GM12878 (cell line): ENCODE data around the gene NR6A1. TPM values are rescaled to one million over a fixed set of nuclear protein-coding genes. Genes with fewer than 3 reads are reported as not detected.

Experiments used
- ATAC-seq: fragments of 200-7000 bp; cut with Tn5 transposase; 3 replicates; pipeline ENCODE4 v1.9.1; 2020; ENCODE audit warnings: mild to moderate bottlenecking, moderate library complexity
- BruUV-seq: library from RNA; stranded (reverse); fragments of 400-500 nt; replicated peaks from 2 replicates; lab custom pipeline; 2021; lab: Mats Ljungman, UMichigan
- CTCF ChIA-PET: fragments of 300-600 bp; sonication (Branson Sonifier 250); formaldehyde crosslinking; extraction: SDS; loops from one replicate; lab custom pipeline; 2021; ENCODE audit warnings: inconsistent platforms; lab: Yijun Ruan, JAX
- POLR2A ChIA-PET: fragments of 350-600 bp; formaldehyde crosslinking; extraction: SDS; loops from one replicate; lab custom pipeline; 2021; ENCODE audit warnings: inconsistent platforms; lab: Charles Lee
- RAD21 ChIA-PET: fragments of 300-600 bp; sonication (Branson Sonifier 250); formaldehyde crosslinking; loops from one replicate; lab custom pipeline; 2023; ENCODE audit warnings: antibody characterized with exemption; ENCODE audit not compliant: unreplicated experiment; lab: Charles Lee
- SMC1A ChIA-PET: fragments of 300-600 bp; sonication (Branson Sonifier 250); formaldehyde crosslinking; loops from one replicate; lab custom pipeline; 2023; ENCODE audit not compliant: unreplicated experiment, uncharacterized antibody; lab: Charles Lee
- DNase-seq: peaks from one replicate; pipeline ENCODE4 v3.0.0-alpha.2; 2011; ENCODE audit warnings: low read depth, low spot score
- FAIRE-seq: peaks from 3 replicates; lab custom pipeline; 2011; peaks lifted over from hg19 to GRCh38; lab: Jason Lieb, UNC
- H2AFZ ChIP-seq: 2 replicates; pipeline ENCODE4 v1.6.0; 2011; ENCODE audit warnings: low read depth, low read length, control low read depth; ENCODE audit not compliant: control insufficient read depth
- H3K27ac ChIP-seq: 2 replicates; pipeline ENCODE4 v1.5.1; 2011; ENCODE audit warnings: control low read depth; ENCODE audit not compliant: control insufficient read depth, insufficient read depth
- H3K27me3 ChIP-seq, 2 experiments: replicated peaks in 1 of 2; 2 replicates each; pipeline versions ENCODE4 v1.6.0 to v1.6.1; 2011; ENCODE audit warnings: low read length in 1 of 2; ENCODE audit not compliant: control insufficient read depth in 2 of 2, insufficient read depth in 2 of 2
- H3K36me3 ChIP-seq, 2 experiments: 2 replicates each; pipeline ENCODE4 v1.5.1; 2011; ENCODE audit warnings: low read length in 1 of 2; ENCODE audit not compliant: control insufficient read depth in 2 of 2, insufficient read depth in 2 of 2
- H3K4me1 ChIP-seq: 2 replicates; pipeline ENCODE4 v1.6.1; 2011; ENCODE audit warnings: mild to moderate bottlenecking, low read length, moderate library complexity, mixed read lengths; ENCODE audit not compliant: control insufficient read depth, insufficient read depth
- H3K4me2 ChIP-seq: 2 replicates; pipeline ENCODE4 v1.6.0; 2011; ENCODE audit warnings: control low read depth; ENCODE audit not compliant: control insufficient read depth, insufficient read depth
- H3K4me3 ChIP-seq: fragments of 200-600 bp; sonication (generic); 2 replicates; pipeline ENCODE4 v1.5.1; 2016
- H3K79me2 ChIP-seq: 2 replicates; pipeline ENCODE4 v1.6.0; 2011; ENCODE audit warnings: low read length; ENCODE audit not compliant: control insufficient read depth, insufficient read depth
- H3K9ac ChIP-seq: 2 replicates; pipeline ENCODE4 v1.8.0; 2011; ENCODE audit warnings: low read length, control low read depth, mixed read lengths; ENCODE audit not compliant: control insufficient read depth, insufficient read depth
- H3K9me3 ChIP-seq: replicated peaks from 3 replicates; pipeline ENCODE4 v1.5.1; 2011; ENCODE audit warnings: mild to moderate bottlenecking, low read length; ENCODE audit not compliant: control insufficient read depth, insufficient read depth
- H4K20me1 ChIP-seq: 2 replicates; pipeline ENCODE4 v1.6.0; 2011; ENCODE audit not compliant: control insufficient read depth, insufficient read depth
- DPF2 ChIP-seq: fragments of 450-650 bp; IDR thresholded peaks from 2 replicates; pipeline ENCODE4 v1.6.1; 2017; ENCODE audit warnings: mild to moderate bottlenecking
- E4F1 ChIP-seq: fragments of 450-650 bp; IDR thresholded peaks from 2 replicates; pipeline ENCODE4 v1.6.1; 2018; ENCODE audit warnings: borderline replicate concordance, mild to moderate bottlenecking; ENCODE audit not compliant: partially characterized antibody
- HSF1 ChIP-seq: fragments of 150-350 bp; IDR thresholded peaks from 2 replicates; pipeline ENCODE4 v1.6.1; 2014; ENCODE audit warnings: mild to moderate bottlenecking, low read depth, low read length
- IRF4 ChIP-seq: IDR thresholded peaks from 2 replicates; pipeline ENCODE4 v1.6.1; 2011; ENCODE audit warnings: low read depth, low read length
- JUND ChIP-seq: IDR thresholded peaks from 2 replicates; pipeline ENCODE4 v1.6.1; 2012; ENCODE audit warnings: low read depth, mild to moderate bottlenecking, low read length, improper control_type of control experiment, moderate library complexity
- MEF2A ChIP-seq: IDR thresholded peaks from 2 replicates; pipeline ENCODE4 v1.6.1; 2011; ENCODE audit warnings: low read depth, mild to moderate bottlenecking, low read length, moderate library complexity; ENCODE audit not compliant: insufficient read depth
- MTA3 ChIP-seq: IDR thresholded peaks from 2 replicates; pipeline ENCODE4 v1.6.1; 2012; ENCODE audit warnings: low read length, inconsistent platforms, borderline replicate concordance
- NR2C2 ChIP-seq: IDR thresholded peaks from 2 replicates; pipeline ENCODE4 v1.6.1; 2011; ENCODE audit warnings: borderline replicate concordance, low read depth; ENCODE audit not compliant: control insufficient read depth, insufficient read length
- RUNX3 ChIP-seq: IDR thresholded peaks from 2 replicates; pipeline ENCODE4 v1.6.1; 2012; ENCODE audit warnings: low read length, inconsistent platforms
- SMC3 ChIP-seq: IDR thresholded peaks from 2 replicates; pipeline ENCODE4 v1.6.1; 2011; ENCODE audit warnings: low read length, improper control_type of control experiment, borderline replicate concordance
- SPI1 ChIP-seq: IDR thresholded peaks from 2 replicates; pipeline ENCODE4 v1.6.1; 2011; ENCODE audit warnings: low read depth, mild to moderate bottlenecking, low read length, moderate library complexity, borderline replicate concordance; ENCODE audit not compliant: insufficient read depth
- SREBF1 ChIP-seq: IDR thresholded peaks from 2 replicates; pipeline ENCODE4 v1.6.1; 2012; ENCODE audit warnings: mild to moderate bottlenecking, low read length
- SUZ12 ChIP-seq: fragments of 200-600 bp; sonication (generic); IDR thresholded peaks from one replicate; pipeline ENCODE4 v1.6.1; 2018; ENCODE audit warnings: antibody characterized with exemption, mild to moderate bottlenecking; ENCODE audit not compliant: unreplicated experiment
- TCF7 ChIP-seq: IDR thresholded peaks from 2 replicates; pipeline ENCODE4 v1.6.1; 2014; ENCODE audit warnings: antibody characterized with exemption, borderline replicate concordance
- YBX1 ChIP-seq: fragments of 450-650 bp; IDR thresholded peaks from 2 replicates; pipeline ENCODE4 v1.6.1; 2016; ENCODE audit warnings: antibody characterized with exemption
- ZNF592 ChIP-seq: fragments of 450-650 bp; IDR thresholded peaks from 2 replicates; pipeline ENCODE4 v1.6.1; 2017; ENCODE audit warnings: mild to moderate bottlenecking, moderate library complexity
- in situ Hi-C: fragments of 300-500 bp; cut with MboI; formaldehyde crosslinking; loops from 9 replicates; pipeline ENCODE4 v1.14.3; 2018; ENCODE audit warnings: mixed read lengths
- intact Hi-C: fragments of 100-400 bp; cut with micrococcal nuclease; formaldehyde crosslinking; loops from one replicate; pipeline ENCODE4 v1.14.2; 2022; ENCODE audit not compliant: unreplicated experiment
- polyA plus RNA-seq, 11 experiments: library from polyadenylated mRNA; depleted of rRNA in 4 of 11; unstranded in 6 of 11; stranded (reverse) in 5 of 11; fragments of >200 nt; fragmentation: Nextera tagmentation in 4 of 11; fragmentation: Illumina TruSeq in 1 of 11; extraction: Ambion mirVana in 4 of 11; extraction: Trizol in 1 of 11; gene quantifications; 1 replicate in 1 of 11; 2 replicates in 10 of 11; pipeline versions ENCODE4 v1.2.1 to v1.2.3, GENCODE V29; 2011 to 2016; ENCODE audit warnings: inconsistent platforms in 2 of 11, missing spikeins in 2 of 11, low read depth in 1 of 11
- total RNA-seq, 4 experiments: library from RNA; depleted of rRNA in 3 of 4; stranded (reverse); fragments of >200 nt in 3 of 4; fragmentation: Illumina TruSeq in 1 of 4; extraction: Trizol in 1 of 4; gene quantifications; 2 replicates each; pipeline versions ENCODE4 v1.2.1 to v1.2.3, GENCODE V29; 2013 to 2021

The NR6A1 gene
- total and polyA plus RNA-seq, 10 of the 15 experiments (the other 5 are each of a cell fraction or from before 2014, with no cell fraction given) = 1.2 to 9.2 (median 4.6) TPM

- intact Hi-C loops (no loop called here), in situ Hi-C loops (no loop called here)
- Histone ChIP-seq H3K9me3 (peaks cover 2% of the 10 kb centered on the region; the same call in 2 of the 3 replicates), H4K20me1 (no peaks in the 10 kb centered on the region), H3K9ac (no peak overlapping the region), H3K27ac (no peak overlapping the region), H3K4me2 (no peak overlapping the region), H3K79me2 (no peaks in the 10 kb centered on the region), H3K4me3 (no peak overlapping the region), H3K36me3 (no peaks in the 10 kb centered on the region), H3K4me1 (no peaks in the 10 kb centered on the region), H2AFZ (no peak overlapping the region), H3K27me3 (no peaks in the 10 kb centered on the region)
- DNase-seq = no peak
- ATAC-seq = no peak
- no peak for TF ChIP-seq SMC3
- TF ChIP-seq TCF7 = no peak
- TF ChIP-seq E4F1 = no peak
- TF ChIP-seq MEF2A = no peak
- TF ChIP-seq JUND = no peak
- no peak for TF ChIP-seq SREBF1
- TF ChIP-seq DPF2 = no peak
- TF ChIP-seq ZNF592 = no peak
- TF ChIP-seq SPI1 = no peak
- no peak for TF ChIP-seq YBX1
- no peak for TF ChIP-seq HSF1
- TF ChIP-seq SUZ12 = no peak
- no peak for TF ChIP-seq RUNX3
- no peak for TF ChIP-seq NR2C2
- TF ChIP-seq MTA3 = no peak
- TF ChIP-seq IRF4 = no peak
- ChIA-PET CTCF (interaction anchor here (2.3 kb wide), 1 partner anchor 28 kb away, joined by 8 read pairs; no protein-coding TSS in a partner anchor), SMC1A (interaction anchor here (7.8 kb wide), 1 partner anchor 13 kb away, joined by 43 read pairs; no protein-coding TSS in a partner anchor), POLR2A (no interaction called here), RAD21 (no interaction called here)
- no TSS peak for BruUV-seq
- no peak for FAIRE-seq
These were observed 125.8 kb downstream of the NR6A1 start for GRCh38 chr9:124645274-124645673.
